Mammary epithelial cell (primary cell): ENCODE measurements around the gene PHF12.

Experiments
- CTCF ChIP-seq, 2 donors: IDR thresholded peaks in 1 of 2; conservative IDR thresholded peaks in 1 of 2; 2 replicates each; pipeline ENCODE4 v1.5.1; 2011 to 2012; ENCODE audit warnings: inconsistent platforms in 2 of 2, low read length in 2 of 2, mild to moderate bottlenecking in 2 of 2, control low read depth in 1 of 2, low read depth in 1 of 2; ENCODE audit not compliant: insufficient read depth in 1 of 2; ENCODE audit errors: extremely low read depth in 1 of 2
- EZH2 ChIP-seq: IDR thresholded peaks from 2 replicates; pipeline ENCODE4 v1.6.1; 2012; ENCODE audit warnings: low read length, inconsistent platforms, borderline replicate concordance

- TF ChIP-seq CTCF (conservative IDR thresholded peaks at IDR 0.05 in 1 of 2, IDR thresholded peaks at IDR 0.05 in 1 of 2; ENCODE audit: extremely low read depth in 1 of 2, insufficient read depth in 1 of 2, low read depth in 1 of 2, low read length in 2 of 2), result no peak
- no peak for TF ChIP-seq EZH2
Measured at GRCh38 chr17:28906706-28907438, 44.4 kb downstream of the PHF12 start.
